Muscle of back (tissue), 11 donors: ENCODE data around the gene ZNF579. TPM values are rescaled to one million over a fixed set of nuclear protein-coding genes. Genes with fewer than 3 reads are reported as not detected.

Experiments used
- DNase-seq, 3 donors: peaks; one replicate each; pipeline versions ENCODE4 v3.0.0 to v3.0.0-alpha.2; 2013
- polyA plus RNA-seq, 10 donors: library from polyadenylated mRNA; unstranded; fragments of 120-200 nt; gene quantifications; one replicate each; pipeline ENCODE4 v1.2.1, GENCODE V29; 2013; ENCODE audit not compliant: insufficient read length in 10 of 10

ZNF579 gene
- polyA plus RNA-seq, 10 donors: 9.2 to 14.7 (median 10.4) TPM

DNA sequence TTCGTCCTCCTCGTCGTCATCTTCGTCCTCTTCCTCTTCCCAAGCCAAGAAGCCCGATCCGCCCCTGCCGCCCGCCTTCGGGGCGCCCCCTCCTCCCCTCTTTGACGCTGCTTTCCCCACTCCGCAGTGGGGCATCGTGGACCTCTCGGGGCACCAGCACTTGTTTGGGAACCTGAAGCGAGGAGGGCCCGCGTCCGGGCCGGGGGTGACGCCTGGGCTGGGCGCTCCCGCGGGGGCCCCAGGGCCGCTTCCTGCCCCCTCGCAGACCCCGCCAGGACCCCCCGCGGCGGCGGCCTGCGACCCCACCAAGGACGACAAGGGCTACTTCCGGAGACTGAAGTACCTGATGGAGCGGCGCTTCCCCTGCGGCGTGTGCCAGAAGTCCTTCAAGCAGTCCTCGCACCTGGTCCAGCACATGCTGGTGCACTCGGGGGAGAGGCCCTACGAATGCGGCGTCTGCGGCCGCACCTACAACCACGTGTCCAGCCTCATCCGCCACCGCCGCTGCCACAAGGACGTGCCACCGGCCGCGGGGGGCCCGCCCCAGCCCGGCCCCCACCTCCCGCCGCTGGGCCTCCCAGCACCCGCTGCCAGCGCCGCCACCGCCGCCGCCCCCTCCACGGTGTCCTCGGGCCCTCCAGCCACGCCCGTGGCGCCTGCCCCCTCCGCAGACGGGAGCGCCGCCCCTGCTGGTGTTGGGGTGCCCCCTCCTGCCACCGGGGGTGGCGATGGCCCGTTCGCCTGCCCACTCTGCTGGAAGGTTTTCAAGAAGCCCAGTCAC lies 33.5 kb upstream of the ZNF579 start:
- no peak for DNase-seq

DNA sequence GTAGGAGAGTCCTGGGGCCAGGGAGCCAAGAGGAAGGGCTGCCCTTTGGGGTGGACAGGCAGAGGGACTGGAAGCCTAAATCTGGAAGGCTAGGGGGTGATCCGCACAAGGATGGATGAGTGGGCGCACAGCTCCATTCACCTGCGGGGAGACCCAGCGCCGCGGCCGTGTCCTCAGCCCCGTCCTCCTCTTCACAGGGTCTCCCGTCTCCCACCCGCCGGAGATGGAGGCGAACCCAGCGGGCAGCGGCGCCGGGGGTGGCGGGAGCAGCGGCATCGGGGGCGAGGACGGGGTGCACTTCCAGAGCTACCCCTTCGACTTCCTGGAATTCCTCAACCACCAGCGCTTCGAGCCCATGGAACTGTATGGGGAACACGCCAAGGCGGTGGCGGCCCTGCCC lies 32.7 kb upstream of the ZNF579 start:
- no peak for DNase-seq

DNA sequence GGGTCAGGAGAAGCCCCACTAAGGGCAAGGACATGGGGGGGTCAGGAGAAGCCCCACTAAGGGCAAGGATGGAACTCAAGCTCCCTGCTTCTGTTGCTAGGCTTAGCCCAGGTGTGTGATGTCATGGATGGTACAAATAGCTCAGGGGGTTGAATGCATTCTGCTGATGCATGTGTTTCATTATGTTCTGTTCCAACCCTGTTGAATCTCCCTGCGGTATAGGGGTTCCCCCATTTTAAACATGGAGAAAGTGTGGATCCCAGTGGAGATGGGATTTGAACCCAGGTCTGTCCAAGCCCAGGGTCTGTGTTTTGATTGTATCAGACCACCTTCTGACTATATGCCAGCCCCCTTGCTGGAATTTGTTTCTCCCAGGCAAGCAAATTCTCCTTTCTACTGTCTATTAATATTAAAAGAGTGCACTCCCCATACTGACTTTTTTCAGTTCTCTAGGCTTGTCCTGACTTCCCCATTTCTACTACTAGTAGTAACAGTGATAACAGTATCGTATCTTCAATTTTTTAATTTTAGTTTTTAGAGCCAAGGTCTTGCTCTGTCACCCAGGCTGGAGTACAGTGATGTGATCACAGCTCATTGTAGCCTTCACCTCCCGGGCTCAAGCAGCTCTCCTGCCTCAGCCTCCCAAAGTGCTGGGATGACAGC lies 31.5 kb upstream of the ZNF579 start:
- no peak for DNase-seq

DNA sequence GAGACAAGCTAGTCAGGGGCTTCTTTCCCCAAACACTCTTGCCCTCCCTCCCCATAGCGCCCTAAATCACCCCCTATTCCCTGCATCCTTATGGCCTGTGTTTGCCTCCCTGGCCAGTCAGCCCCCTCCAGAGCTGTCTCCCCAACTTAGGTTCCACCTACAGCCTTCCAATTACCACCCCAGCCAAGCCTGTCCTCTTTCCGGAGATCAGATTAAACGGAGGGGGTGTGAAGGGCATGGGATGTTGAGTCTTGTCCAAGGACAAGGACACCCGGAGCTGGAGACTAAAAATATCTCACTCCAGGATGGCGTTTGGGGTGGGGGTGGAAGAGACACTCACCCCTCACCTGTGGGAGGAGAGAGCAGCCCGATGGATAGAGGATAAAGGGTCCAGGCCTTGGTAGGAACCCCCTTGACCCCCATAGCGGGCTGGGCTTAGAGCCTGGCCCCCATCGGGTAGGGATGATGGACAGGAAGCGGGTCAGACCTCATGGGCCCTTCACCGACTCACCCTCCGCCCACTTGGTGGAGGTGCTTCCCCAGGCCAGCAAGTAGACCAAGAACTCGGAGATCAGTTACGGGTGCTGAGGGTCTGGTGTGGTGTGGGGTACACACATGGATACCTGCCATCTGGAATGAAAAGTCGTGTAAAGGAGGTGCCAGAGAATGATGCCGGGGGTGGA lies 30.8 kb upstream of the ZNF579 start:
- DNase-seq: no peak

DNA sequence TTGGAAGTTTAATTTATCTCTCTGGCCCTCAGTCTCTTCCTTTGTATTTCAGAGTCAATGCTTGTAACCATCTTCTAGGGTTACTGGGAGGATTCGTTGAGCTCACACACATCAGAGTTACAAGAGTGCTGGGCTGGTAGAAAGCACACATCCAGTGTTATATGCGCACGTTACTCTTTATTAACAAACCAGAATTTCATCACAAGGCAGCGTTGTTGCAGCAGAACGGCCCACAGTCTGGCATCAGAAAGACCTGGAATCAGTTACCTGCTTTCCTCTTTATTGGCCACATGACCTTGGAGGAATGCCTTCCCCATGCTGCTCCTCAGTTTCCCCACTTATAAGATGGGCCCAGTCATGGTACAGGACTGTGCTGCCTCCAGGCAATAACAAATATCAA lies 28.7 kb upstream of the ZNF579 start:
- no peak for DNase-seq

DNA sequence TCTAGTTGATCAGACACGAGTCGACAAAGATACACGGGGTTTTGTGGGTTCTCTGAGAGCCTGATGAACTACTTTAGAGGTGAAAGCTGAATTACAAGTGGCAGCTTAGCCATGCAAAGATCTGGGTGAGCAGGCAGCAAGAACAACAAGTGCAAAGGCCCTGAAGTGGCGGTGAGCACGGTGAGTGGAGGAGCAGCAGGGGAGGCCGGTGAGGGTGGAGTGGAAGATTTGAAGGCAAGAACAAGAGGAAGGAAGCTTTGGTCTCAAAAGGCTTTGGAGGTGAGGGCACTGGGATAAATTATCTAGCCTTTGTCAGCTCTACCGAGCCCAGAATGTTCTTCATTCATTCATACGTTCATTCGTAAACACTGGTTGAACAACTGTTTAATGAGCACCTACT lies 26.2 kb upstream of the ZNF579 start:
- no peak for DNase-seq

DNA sequence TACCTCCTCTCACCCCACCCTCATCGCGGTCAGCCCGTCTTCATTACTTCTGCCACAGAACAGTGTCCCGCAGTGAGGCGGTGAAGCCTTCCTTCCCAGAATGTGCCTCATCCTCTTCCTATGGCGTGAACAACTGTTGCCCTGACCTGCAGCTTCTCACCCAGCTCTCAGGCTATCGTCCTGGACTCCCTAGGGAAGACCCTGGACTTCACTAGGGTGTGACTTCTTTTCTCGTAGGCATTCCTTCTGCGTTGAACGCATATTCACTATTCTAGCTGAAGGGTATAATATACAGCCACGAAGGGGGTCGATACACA lies 25.8 kb upstream of the ZNF579 start:
- no peak for DNase-seq

DNA sequence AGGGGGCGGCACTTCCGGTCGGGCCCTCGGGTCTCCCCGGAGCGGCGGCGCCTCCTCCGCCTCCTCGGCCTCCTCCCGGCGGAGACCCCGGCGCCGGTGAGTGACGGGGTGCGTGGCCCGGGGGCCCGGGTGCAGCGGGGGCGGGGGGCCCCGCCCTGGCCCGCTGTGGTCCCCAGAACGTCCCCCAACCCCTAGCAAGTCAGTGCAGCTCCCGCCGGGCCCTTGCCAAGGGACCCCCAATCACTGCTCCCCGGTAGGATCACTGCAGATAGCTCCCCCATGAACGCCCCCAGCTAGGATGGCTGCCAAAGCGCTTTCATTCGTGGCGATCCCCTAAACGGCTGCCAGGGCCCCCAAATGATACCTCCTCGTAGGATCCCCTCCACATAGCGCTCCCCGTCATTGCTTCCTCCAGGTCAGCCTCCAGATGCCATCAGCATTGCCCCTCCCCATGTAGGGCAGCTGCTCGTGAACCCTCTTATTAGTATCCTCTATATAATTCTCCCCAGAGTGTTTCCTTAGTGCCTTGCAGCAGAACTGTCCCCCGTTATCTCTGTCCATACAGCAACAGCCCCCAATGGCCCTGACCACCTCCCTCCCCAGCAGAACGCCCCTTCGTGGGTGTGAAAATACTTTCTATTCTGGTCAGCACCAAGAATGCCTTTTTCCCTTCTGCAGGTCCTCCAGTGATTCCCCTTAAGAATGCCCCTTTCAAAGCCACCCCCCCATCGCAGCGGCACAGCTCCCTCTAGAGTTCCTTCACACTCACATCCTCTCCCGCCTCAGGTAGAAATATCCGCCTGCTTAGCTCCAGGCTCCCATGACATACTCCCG lies 25.2 kb upstream of the ZNF579 start, which contains the start of gene ZNF865:
TSS of gene ZNF865 (plus strand) at position 11 of the 834 bp plus-strand sequence. CDS start 7,972 bp downstream, outside the sequence.
- DNase-seq: peak; percentile 74 to 92 (median 84)

DNA sequence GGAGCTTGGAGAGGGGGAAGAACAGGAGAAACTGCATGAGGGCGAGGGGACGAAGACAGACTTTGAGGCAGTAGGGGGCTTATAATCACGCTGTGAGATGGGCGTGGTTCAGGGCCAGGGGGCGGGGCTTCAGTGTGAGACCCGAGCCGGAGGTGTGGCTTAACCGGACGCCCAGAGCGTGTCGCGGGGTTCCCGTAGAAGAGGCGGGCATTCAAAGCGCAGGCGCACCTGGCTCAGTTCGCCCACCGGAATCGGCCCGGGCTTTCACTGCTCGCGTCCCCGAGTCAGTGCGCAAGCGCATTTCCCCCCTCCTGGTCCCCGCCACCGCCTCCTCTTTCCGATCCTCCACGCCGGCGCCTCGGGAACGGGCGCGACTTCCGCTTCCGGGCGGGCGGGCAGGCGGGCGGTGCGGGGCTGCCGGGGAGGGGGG lies 24.6 kb upstream of the ZNF579 start:
- DNase-seq: peak; percentile 97 to 98 (median 98)

DNA sequence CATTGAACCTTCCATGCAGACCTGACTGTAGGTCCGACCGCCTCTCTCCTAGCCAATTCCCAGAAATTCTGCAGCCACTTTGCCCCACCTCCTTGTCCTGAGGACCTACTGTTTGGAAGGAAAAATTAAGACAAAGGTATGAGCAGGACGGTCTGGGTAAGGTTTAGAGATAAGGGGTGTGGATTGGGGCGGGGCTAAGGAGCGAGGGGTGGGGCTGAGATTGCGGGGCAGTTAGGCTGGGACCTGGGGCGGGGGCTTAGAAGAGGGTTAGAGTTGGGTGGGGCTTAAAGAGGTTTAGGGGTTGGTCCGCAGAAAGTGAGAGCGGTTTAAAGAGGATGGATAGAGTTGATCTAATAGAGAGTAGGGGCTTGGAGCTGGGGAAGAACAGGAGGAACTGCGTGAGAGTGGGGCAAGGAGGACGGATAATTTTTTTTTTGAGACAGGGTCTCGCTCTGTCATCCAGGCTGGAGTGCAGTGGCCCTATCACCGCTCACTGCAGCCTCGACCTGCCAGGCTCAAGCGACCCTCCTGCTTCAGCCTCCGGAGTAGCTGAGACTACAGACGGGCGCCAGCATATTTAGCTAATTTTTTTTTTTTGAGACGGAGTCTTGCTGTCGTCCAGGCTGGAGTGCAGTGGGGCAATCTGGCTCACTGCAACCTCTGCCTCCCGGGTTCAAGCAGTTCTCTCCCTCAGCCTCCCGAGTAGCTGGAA lies 23.1 kb upstream of the ZNF579 start:
- no peak for DNase-seq

DNA sequence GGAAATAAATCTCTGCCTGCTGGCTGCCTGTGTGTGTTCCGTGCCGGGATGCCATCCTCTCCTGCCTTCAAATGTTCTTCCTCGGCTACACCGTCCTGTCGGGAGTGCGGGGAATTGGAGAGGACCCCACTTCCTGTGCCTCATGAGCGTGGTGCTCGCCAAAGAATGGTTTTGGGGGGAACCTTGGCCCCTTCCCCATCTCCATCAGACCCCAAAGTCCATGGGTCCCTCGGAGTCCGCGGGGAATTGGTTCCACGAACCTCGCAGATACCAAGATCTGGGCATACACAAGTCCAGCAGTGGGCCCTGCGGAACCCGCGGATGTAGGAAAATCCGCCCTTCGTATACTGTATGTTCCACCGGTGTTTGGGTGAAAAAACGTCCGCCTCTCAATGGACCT lies 22.5 kb upstream of the ZNF579 start:
- DNase-seq: no peak

DNA sequence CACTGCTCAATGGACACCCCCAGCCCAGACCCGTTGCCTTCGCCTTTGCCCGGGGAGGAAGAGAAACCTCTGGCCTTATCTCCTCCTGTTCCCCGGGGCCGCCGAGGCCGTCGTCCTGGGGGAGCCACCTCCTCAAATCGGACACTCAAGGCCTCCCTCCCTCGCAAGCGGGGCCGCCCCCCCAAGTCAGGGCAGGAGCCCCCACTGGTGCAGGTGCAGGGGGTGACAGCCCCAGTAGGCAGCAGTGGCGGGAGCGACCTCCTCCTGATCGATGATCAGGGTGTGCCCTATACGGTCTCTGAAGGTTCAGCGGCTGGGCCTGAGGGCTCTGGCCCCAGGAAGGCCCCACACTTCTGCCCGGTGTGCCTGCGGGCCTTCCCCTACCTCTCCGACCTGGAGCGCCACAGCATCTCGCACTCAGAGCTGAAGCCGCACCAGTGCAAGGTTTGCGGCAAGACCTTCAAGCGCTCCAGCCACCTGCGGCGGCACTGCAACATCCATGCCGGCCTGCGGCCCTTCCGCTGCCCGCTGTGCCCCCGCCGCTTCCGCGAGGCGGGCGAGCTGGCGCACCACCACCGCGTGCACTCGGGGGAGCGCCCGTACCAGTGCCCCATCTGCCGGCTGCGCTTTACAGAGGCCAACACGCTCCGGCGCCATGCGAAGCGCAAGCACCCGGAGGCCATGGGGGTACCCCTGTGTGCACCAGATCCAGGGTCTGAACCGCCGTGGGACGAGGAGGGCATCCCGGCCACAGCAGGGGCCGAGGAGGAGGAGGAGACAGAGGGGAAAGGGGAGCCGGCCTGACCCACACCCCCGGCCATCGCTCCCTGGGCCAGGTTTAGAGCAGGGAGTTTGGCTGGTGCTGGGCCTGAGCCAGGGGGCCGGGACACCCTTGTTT lies 21.7 kb upstream of the ZNF579 start:
- no peak for DNase-seq

DNA sequence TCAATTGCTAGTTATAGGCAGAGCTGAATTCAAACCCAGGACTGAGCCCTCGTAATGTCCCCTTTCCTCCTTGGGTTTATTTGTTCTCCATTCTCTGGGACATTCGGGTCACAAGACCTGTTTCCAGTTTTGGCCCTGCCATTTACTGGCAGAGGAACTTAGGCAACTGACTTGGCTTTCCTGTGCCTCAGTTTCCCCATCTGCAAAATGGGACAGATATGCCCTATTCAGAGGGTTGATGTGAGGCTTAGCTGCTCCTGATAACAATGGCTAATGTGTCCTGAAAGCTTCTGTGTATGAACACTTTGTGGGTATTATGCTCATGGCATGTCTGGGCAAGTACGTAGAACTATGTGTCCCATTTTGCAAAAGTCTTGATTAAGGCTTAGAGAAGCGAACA lies 20.4 kb upstream of the ZNF579 start:
- no peak for DNase-seq

DNA sequence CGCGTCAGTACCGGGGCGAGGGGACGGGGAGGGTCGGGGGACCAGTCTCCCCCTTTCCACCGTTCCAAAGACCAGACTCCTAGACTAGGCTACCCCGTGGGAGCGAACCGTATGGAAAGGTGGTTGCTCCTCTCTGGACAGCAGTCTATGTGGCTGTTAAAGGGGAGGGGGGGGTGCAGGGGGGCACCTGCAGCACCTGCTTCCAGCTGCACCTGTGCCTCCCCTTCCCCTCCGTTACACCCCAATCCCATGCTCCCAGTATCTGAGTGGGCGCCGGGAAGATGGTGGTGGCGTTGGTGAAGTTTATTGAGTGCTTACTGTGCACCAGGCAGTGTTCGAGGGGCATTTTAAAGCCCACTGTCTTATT lies 20.0 kb upstream of the ZNF579 start:
- no peak for DNase-seq

DNA sequence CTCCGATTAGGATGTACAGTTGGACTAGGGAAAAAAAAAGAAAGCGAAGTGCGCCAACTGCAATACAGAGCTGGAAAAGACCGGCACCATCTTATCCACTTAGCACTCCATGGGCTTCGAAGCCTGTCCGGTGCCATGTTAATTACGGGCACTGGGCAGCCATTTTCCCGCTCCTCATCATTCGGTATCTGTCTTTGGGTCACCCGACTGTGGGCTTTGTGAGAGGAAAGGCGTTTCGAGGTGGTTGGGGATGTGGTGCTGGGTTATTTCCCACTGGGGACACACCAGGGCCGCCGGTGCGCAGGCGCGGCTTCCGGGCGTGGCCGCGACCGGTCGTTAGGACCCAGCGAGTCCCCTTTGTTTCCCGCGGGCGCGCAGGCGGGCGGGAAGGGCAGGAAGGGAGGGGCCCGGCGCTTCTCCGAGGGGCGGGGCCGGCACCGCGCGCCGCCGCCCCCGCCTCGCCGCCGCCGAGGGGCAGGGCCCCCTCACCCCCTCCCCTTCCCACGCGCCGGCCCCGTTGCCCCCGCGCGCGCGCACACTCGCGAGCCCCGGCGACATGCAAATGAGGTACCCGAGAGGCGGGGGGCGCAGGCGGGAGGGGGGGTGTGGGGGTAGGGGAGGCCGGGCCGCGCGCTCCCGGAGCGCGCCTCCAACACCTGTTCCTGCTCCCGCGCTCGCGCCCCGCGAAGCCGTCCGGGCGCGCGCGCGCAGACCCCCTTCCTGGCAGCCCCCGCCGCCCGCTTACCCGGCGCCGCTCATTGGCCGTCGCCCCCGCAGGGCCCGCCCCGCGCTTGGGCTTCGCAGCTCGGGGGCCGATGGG lies 19.4 kb upstream of the ZNF579 start, which contains the start of gene ZNF524:
TSS of gene ZNF524 (plus strand) at position 447 of the 820 bp plus-strand sequence. CDS start 1,825 bp downstream, outside the sequence.
- peak; percentile 93 to 100 (median 95) for DNase-seq

DNA sequence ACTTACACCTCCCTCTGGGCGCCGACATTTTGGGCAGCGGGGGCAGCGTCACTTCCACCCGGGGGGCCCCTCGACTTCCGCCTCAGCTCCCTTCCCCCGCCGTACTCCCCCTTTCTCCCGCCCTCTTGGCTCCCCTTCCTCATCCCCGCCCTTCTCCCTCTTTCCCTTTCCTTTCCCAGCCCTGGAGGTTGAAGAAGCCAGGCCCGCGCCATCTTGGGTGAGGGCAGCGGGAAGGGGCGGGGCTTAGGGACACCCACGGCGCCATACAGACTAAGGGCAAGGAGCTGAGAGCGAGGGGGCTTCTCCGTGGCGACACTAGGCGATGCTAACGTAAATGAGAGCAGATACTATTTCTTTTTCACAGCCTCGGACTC lies 18.8 kb upstream of the ZNF579 start, which contains the start of gene FIZ1:
TSS of gene FIZ1 (minus strand) at position 50 of the 374 bp plus-strand sequence. CDS start 1,652 bp downstream, outside the sequence.
- peak; percentile 100 for DNase-seq

DNA sequence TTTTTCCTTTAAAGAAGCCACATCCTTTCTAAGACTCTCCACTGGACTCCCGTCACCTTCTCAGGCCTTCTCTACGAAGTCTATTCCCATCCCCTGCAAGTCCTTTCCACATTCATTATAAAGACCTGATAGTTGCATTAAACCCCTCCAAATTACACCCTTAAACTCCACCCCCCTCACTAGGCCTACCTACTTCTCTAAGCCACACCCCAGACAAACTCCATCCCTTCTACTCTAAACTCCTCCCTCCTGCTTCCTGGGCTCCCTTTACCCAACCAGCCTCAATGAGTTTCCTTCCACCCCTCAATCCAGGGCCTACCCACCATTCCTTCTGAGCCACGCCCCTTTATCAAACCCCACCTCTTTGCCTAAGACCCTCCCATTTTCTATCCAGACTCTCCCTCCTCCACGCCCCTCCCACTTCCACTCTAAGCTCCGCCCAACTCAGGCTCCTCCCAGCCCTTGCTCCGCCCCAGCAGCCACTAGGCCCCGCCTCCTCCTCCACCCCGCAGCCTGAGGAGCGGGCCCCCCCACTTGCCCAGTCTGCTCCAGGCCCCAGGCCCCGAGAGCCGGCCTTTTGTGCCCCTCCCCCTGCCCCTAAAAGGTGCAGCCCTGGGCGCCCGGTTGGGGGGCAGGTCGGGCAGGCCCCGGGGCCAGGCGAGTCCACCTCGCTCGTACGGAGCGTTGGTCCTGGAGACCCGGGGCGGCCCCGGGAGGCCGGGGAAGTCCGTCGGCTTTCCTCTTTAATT lies 18.2 kb upstream of the ZNF579 start:
- DNase-seq: peak; percentile 91 to 95 (median 91)

DNA sequence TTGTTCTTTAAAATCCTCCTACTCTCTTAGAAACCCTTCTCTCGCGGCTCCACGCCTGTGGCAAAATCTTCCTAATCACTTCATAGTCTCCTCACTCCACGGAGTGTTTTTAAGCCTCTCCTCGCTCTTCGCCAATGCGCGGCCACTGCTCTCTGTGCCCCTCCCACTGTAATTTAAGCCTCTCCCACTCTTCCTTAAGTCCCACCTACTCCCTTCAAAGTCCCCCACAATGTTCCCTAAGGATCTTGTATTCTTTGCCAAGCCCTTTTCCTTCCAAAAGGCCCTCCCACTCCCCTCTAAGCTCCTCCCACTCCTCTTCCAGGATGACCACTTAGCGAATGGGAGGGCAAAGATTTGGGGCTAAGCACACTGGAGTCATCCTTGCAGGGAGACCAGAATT lies 17.4 kb upstream of the ZNF579 start:
- no peak for DNase-seq
